GM23338 (cell line): ENCODE data around the gene HOXC5. TPM values are rescaled to one million over a fixed set of nuclear protein-coding genes. Genes with fewer than 3 reads are reported as not detected.

Source experiments
- ATAC-seq: fragments of 200-7000 bp; cut with Tn5 transposase; 3 replicates; pipeline ENCODE4 v1.9.1; 2020
- DNase-seq: peaks from one replicate; pipeline ENCODE4 v3.0.0-alpha.2; 2015; ENCODE audit warnings: low spot score
- H2AFZ ChIP-seq: fragments of 200-600 bp; sonication (generic); 2 replicates; pipeline ENCODE4 v1.8.0; 2016; ENCODE audit warnings: antibody characterized with exemption, mild to moderate bottlenecking, moderate library complexity
- H3F3A ChIP-seq: fragments of 200-600 bp; sonication (generic); replicated peaks from 2 replicates; pipeline ENCODE4 v1.8.0; 2017; ENCODE audit warnings: antibody characterized with exemption, mixed run types, low read depth
- H3K27ac ChIP-seq: fragments of 200-600 bp; sonication (generic); 2 replicates; pipeline ENCODE4 v1.6.1; 2016; ENCODE audit warnings: low read depth
- H3K27me3 ChIP-seq: fragments of 200-600 bp; sonication (generic); 2 replicates; pipeline ENCODE4 v1.8.0; 2016; ENCODE audit warnings: mild to moderate bottlenecking, mixed run types, moderate library complexity; ENCODE audit not compliant: insufficient read depth
- H3K36me3 ChIP-seq: fragments of 200-600 bp; sonication (generic); 2 replicates; pipeline ENCODE4 v1.8.0; 2016; ENCODE audit warnings: mild to moderate bottlenecking; ENCODE audit not compliant: insufficient read depth
- H3K4me1 ChIP-seq: fragments of 200-600 bp; sonication (generic); 2 replicates; pipeline ENCODE4 v1.8.0; 2016; ENCODE audit warnings: mild to moderate bottlenecking, moderate library complexity; ENCODE audit not compliant: insufficient read depth
- H3K4me2 ChIP-seq: fragments of 200-600 bp; sonication (generic); 2 replicates; pipeline ENCODE4 v1.7.1; 2017; ENCODE audit warnings: mixed run types
- H3K4me3 ChIP-seq: fragments of 200-600 bp; sonication (generic); 2 replicates; pipeline ENCODE4 v1.6.1; 2016; ENCODE audit warnings: mixed run types
- H3K79me2 ChIP-seq: fragments of 200-600 bp; sonication (generic); replicated peaks from 2 replicates; pipeline ENCODE4 v1.8.0; 2017; ENCODE audit warnings: mild to moderate bottlenecking; ENCODE audit not compliant: insufficient read depth
- H3K9me2 ChIP-seq: fragments of 200-600 bp; sonication (generic); 2 replicates; pipeline ENCODE4 v1.8.0; 2017; ENCODE audit not compliant: insufficient read depth
- H4K20me1 ChIP-seq: fragments of 200-600 bp; sonication (generic); replicated peaks from 2 replicates; pipeline ENCODE4 v1.8.0; 2017; ENCODE audit warnings: mild to moderate bottlenecking; ENCODE audit not compliant: insufficient read depth
- H3K27ac Mint-ChIP-seq: 2 replicates; pipeline ENCODE4 v1.8.0; 2020; ENCODE audit warnings: inconsistent platforms, mild to moderate bottlenecking, moderate library complexity, mixed read lengths
- H3K27me3 Mint-ChIP-seq: 3 replicates; pipeline ENCODE4 v1.8.0; 2022; ENCODE audit warnings: low read depth, mild to moderate bottlenecking, moderate library complexity, mixed read lengths, inconsistent platforms; ENCODE audit not compliant: insufficient read depth, poor library complexity
- H3K36me3 Mint-ChIP-seq: 3 replicates; pipeline ENCODE4 v1.8.0; 2021; ENCODE audit warnings: low read depth, mild to moderate bottlenecking, inconsistent platforms, moderate library complexity, mixed read lengths
- H3K4me1 Mint-ChIP-seq: 3 replicates; pipeline ENCODE4 v1.8.0; 2020; ENCODE audit warnings: mild to moderate bottlenecking, inconsistent platforms, mixed read lengths
- H3K4me3 Mint-ChIP-seq: 3 replicates; pipeline ENCODE4 v1.8.0; 2021; ENCODE audit warnings: moderate library complexity, mild to moderate bottlenecking, inconsistent platforms, mixed read lengths
- H3K9me3 Mint-ChIP-seq: 3 replicates; pipeline ENCODE4 v1.8.0; 2020; ENCODE audit warnings: moderate library complexity, mild to moderate bottlenecking, inconsistent platforms, mixed read lengths
- CREB1 ChIP-seq: fragments of 250-450 bp; sonication (Bioruptor Pico); IDR thresholded peaks from 2 replicates; pipeline ENCODE4 v1.5.0; 2020; ENCODE audit warnings: low read depth, mild to moderate bottlenecking, moderate library complexity
- EZH2 ChIP-seq: fragments of 200-600 bp; sonication (generic); IDR thresholded peaks from one replicate; pipeline ENCODE4 v1.8.0; 2017; ENCODE audit warnings: antibody characterized with exemption, mild to moderate bottlenecking, low read depth; ENCODE audit not compliant: unreplicated experiment
- EZH2phosphoT487 ChIP-seq: fragments of 200-600 bp; sonication (generic); IDR thresholded peaks from one replicate; pipeline ENCODE4 v1.8.1; 2018; ENCODE audit warnings: antibody characterized with exemption; ENCODE audit not compliant: unreplicated experiment
- JUNB ChIP-seq: IDR thresholded peaks from one replicate; pipeline ENCODE4 v1.6.1; 2016; ENCODE audit warnings: antibody characterized with exemption; ENCODE audit not compliant: unreplicated experiment
- NANOG ChIP-seq: IDR thresholded peaks from 2 replicates; pipeline ENCODE4 v1.6.1; 2016; ENCODE audit warnings: antibody characterized with exemption, borderline replicate concordance
- POLR2AphosphoS5 ChIP-seq: IDR thresholded peaks from 2 replicates; pipeline ENCODE4 v1.6.1; 2016; ENCODE audit warnings: antibody characterized with exemption, low read depth
- STAT1 ChIP-seq: IDR thresholded peaks from one replicate; pipeline ENCODE4 v1.6.1; 2016; ENCODE audit warnings: antibody characterized with exemption; ENCODE audit not compliant: unreplicated experiment
- ZNF114 ChIP-seq: fragments of 250-450 bp; sonication (Bioruptor Pico); IDR thresholded peaks from 2 replicates; pipeline ENCODE4 v1.5.0; 2020; ENCODE audit warnings: mild to moderate bottlenecking, moderate library complexity
- polyA plus RNA-seq: library from polyadenylated mRNA; unstranded; fragments of >200 nt; fragmentation: Nextera tagmentation; extraction: Ambion mirVana; gene quantifications from 2 replicates; pipeline ENCODE4 v1.2.1, GENCODE V29; 2016
- total RNA-seq: library from RNA; depleted of rRNA; stranded (reverse); fragments of >200 nt; shearing (Covaris generic); gene quantifications from 2 replicates; pipeline ENCODE4 v1.2.3, GENCODE V29; 2014
- TF ChIP-seq, protein P1 (sequence below): IDR thresholded peaks from 2 replicates; pipeline ENCODE4 v1.6.1; 2016; ENCODE audit warnings: antibody characterized with exemption
- TF ChIP-seq, protein P2 (sequence below), 2 experiments: fragments of 200-600 bp in 1 of 2; sonication (generic) in 1 of 2; conservative IDR thresholded peaks; 2 replicates each; pipeline versions ENCODE4 v1.5.1 to v1.6.1; 2016 to 2017; ENCODE audit warnings: antibody characterized with exemption in 2 of 2, low read depth in 2 of 2, mild to moderate bottlenecking in 2 of 2, moderate library complexity in 1 of 2

The HOXC5 gene
- total and polyA plus RNA-seq, 2 experiments from 2014 or later: not detected

DNA sequence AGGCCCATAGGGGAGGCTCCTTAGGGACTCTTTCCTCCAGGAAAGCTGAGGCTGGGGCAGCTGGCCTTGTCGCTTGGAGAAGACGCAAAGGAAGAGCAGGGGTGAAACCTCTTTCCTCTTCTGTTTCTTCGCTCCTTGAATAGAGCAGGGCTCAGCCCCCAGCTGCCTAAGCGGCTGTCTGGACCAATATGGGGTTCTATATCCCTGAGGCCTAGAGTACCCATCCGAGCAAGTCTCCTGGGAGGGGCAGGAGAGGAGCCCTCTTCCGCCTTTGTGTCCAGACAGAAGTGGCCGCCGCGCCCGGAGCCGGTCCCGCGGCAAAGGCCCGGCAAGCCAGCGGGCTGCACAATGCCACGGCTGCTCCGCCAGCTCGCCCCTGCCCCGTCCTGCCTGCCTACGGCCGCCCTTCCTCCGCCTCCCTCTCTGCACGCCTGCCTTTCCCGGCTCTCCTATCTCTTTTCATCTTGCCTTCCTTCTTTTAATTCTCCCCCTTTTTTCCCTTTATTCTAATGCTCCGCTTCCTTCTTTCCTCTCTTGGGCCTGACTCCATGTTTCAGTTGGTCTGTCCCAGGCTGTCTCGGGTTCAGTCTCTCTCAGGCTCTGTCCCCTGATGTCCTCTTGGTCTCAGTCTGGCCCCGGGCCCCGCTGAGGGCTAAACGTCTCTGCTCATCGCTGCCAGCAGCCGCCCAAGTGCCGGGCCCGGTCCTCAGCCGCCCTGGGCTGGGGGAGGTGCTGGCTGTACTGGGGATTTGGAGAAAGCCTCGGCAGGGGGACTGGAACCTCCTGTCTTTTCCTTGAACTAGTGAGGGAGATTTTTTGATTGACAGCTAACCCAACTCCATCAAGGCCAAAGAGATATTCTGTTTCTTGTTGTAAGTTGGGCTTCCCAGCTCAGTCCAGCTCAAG, 35.4 kb upstream of the HOXC5 start:
- H3K4me3 Mint-ChIP-seq: no peak overlapping the region; the same call in 2 of the 3 replicates

DNA sequence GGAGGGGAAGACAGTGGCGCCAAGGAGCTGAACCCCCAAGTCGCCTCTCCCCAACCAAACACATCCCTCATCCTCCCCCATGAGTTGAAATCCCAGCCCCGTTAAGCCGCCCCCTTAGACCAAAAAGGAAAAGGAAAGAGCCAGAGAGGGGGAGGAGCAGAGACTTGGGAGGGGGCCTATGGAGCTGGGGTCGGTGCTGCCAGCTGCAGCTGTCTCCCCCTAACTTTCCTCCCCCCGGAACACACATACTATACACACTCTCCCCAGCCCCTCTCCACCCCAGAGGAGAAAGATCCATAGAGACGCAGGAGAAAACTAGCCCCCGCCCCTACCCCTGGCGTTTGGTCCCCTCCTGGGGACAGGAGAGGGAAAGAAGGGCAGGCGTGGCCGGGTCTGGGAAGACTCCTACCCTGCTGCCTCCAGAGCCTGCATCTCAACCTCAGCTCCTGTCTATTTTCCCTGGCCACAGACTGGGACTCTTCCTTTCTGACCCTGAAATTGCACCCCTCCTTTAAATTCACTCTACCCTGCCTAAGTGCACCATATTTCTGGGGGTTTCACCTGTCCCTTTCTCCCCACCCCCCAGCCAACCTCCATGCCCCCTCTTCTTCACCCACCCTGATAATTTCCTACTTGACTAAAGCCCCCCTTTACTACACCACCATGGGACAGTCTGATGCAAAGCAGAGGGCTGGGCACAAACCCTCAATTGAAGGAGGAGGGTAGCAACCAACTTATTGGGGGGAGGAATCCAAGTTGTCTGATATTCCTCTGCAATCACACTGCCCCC, 34.5 kb upstream of the HOXC5 start:
- peaks cover 100% of the 10 kb centered on the region for H3K27me3 ChIP-seq
- peak overlapping the region; percentile 43; the same call in 1 of the 3 replicates for H3K4me3 Mint-ChIP-seq
- H3K79me2 ChIP-seq: no peaks in the 10 kb centered on the region
- H3K4me3 ChIP-seq: no peak overlapping the region
- H3K27ac Mint-ChIP-seq: no peak overlapping the region
- peaks cover 3% of the 10 kb centered on the region for H3K9me3 Mint-ChIP-seq
- H3K4me1 Mint-ChIP-seq: peaks cover 42% of the 10 kb centered on the region
- no peaks in the 10 kb centered on the region for H3K36me3 Mint-ChIP-seq
- no peak for DNase-seq
- peaks cover 20% of the 10 kb centered on the region for H4K20me1 ChIP-seq
- no peak overlapping the region for H3K27ac ChIP-seq
- no peak overlapping the region for H2AFZ ChIP-seq
- H3K4me1 ChIP-seq: peaks cover 28% of the 10 kb centered on the region
- H3K27me3 Mint-ChIP-seq: peaks cover 100% of the 10 kb centered on the region
- no peaks in the 10 kb centered on the region for H3K9me2 ChIP-seq
- 0 out of 2 replicates have a peak overlapping the region, but pooled peaks have one; percentile 26 for H3K4me2 ChIP-seq
- H3K36me3 ChIP-seq: no peaks in the 10 kb centered on the region
- peaks cover 40% of the 10 kb centered on the region for H3F3A ChIP-seq
- ATAC-seq: no peak
- TF ChIP-seq NANOG: no peak
- TF ChIP-seq EZH2phosphoT487: no peak
- TF ChIP-seq, protein P1, sequence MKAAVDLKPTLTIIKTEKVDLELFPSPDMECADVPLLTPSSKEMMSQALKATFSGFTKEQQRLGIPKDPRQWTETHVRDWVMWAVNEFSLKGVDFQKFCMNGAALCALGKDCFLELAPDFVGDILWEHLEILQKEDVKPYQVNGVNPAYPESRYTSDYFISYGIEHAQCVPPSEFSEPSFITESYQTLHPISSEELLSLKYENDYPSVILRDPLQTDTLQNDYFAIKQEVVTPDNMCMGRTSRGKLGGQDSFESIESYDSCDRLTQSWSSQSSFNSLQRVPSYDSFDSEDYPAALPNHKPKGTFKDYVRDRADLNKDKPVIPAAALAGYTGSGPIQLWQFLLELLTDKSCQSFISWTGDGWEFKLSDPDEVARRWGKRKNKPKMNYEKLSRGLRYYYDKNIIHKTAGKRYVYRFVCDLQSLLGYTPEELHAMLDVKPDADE: no peak
- TF ChIP-seq STAT1: no peak
- no peak for TF ChIP-seq CREB1
- TF ChIP-seq, protein P2, sequence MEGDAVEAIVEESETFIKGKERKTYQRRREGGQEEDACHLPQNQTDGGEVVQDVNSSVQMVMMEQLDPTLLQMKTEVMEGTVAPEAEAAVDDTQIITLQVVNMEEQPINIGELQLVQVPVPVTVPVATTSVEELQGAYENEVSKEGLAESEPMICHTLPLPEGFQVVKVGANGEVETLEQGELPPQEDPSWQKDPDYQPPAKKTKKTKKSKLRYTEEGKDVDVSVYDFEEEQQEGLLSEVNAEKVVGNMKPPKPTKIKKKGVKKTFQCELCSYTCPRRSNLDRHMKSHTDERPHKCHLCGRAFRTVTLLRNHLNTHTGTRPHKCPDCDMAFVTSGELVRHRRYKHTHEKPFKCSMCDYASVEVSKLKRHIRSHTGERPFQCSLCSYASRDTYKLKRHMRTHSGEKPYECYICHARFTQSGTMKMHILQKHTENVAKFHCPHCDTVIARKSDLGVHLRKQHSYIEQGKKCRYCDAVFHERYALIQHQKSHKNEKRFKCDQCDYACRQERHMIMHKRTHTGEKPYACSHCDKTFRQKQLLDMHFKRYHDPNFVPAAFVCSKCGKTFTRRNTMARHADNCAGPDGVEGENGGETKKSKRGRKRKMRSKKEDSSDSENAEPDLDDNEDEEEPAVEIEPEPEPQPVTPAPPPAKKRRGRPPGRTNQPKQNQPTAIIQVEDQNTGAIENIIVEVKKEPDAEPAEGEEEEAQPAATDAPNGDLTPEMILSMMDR (conservative IDR thresholded peaks at IDR 0.05; ENCODE audit: low read depth in 2 of 2): no peak
- TF ChIP-seq ZNF114: no peak
- TF ChIP-seq JUNB: no peak
- no peak for TF ChIP-seq POLR2AphosphoS5

More for the DNA sequence above, 35.4 kb upstream of the HOXC5 start:
- Histone ChIP-seq H3K4me2 (0 out of 2 replicates have a peak overlapping the region, but pooled peaks have one; percentile 26), H3F3A (peaks cover 38% of the 10 kb centered on the region), H4K20me1 (peaks cover 22% of the 10 kb centered on the region), H3K4me1 (peaks cover 28% of the 10 kb centered on the region), H3K27ac (no peak overlapping the region), H2AFZ (no peak overlapping the region), H3K27me3 (peaks cover 100% of the 10 kb centered on the region), H3K9me2 (no peaks in the 10 kb centered on the region), H3K79me2 (no peaks in the 10 kb centered on the region), H3K36me3 (no peaks in the 10 kb centered on the region), H3K4me3 (no peak overlapping the region)
- no peak for DNase-seq
- H3K27me3 Mint-ChIP-seq: peaks cover 100% of the 10 kb centered on the region
- TF ChIP-seq EZH2: peak; percentile 100
- no peak for TF ChIP-seq CREB1
- peak; percentile 94 for TF ChIP-seq EZH2phosphoT487
- no peak overlapping the region for H3K27ac Mint-ChIP-seq
- no peak for ATAC-seq
- no peaks in the 10 kb centered on the region for H3K36me3 Mint-ChIP-seq
- H3K4me1 Mint-ChIP-seq: peaks cover 42% of the 10 kb centered on the region
- H3K9me3 Mint-ChIP-seq: peaks cover 3% of the 10 kb centered on the region
